ENCODE data around the gene ODR4. TPM values are rescaled to one million over a fixed set of nuclear protein-coding genes. Genes with fewer than 3 reads are reported as not detected.

ODR4 gene
- total RNA-seq, 1 experiment from 2014 or later = 14.5 TPM

DNA sequence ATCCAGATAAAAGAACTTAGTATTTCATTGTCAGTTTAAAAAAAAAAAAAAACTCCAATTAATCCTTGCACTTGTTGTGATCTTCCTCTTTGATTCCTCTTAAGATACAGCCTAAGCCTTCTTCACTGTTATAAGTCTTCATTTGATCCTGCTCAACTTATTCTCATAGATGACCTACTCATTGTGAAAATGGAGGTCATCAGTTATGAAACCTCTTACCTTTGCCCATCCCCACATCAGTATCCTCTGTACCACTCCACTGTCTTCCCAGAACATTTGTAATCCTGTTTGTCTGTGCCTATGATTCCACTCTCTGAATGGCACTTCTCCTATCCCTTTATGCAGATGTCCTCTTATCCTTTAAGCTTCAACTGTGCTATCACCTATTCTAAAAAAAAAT lies 28.0 kb downstream of the ODR4 start (continued):
- no peak for TF ChIP-seq ZNF317 (CRISPR knock-in tag; IDR thresholded peaks at IDR 0.05; ENCODE audit: borderline replicate concordance, low read depth)

DNA sequence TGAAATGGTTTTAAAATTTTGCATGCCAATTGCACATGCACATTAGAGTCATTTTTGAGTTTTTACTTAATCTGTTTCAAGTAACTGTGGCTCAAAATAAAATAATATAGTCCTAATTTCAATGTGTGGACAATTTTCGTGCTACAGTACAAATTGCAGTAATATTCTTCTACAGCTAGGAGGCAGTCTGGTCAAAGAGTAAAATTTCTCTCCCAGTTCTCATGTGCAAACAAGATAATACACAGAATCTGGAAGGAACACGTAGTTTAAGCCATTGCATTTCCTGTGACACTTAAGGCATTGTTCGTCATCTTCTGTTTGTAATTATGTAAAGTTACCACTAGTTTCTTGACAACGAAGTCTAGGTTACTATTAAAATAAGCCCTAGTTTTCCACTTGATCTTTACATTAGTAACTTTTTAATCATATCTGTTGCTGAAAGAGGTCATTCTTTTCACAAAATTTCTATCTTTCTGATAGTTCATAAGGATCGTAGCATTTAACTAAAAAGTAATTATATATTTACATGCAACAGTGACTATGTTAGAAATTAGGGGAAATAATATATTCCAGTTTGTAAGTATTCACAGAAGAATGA lies 28.9 kb downstream of the ODR4 start:
- Mint-ChIP-seq H3K4me1 (no peaks in the 10 kb centered on the region), H3K4me3 (no peak overlapping the region), H3K9me3 (no peaks in the 10 kb centered on the region), H3K36me3 (peaks cover 21% of the 10 kb centered on the region), H3K27ac (no peak overlapping the region), H3K27me3 (ENCODE audit: low read depth) (no peaks in the 10 kb centered on the region)
- CTCF ChIA-PET = interaction anchor here (0.6 to 1.4 kb wide), 15 partner anchors 9 to 511 kb away, joined by 3 to 8 read pairs (median 3); partner anchors contain the start of gene TPR
- POLR2A ChIA-PET = no interaction called here
- TF ChIP-seq, protein P1, sequence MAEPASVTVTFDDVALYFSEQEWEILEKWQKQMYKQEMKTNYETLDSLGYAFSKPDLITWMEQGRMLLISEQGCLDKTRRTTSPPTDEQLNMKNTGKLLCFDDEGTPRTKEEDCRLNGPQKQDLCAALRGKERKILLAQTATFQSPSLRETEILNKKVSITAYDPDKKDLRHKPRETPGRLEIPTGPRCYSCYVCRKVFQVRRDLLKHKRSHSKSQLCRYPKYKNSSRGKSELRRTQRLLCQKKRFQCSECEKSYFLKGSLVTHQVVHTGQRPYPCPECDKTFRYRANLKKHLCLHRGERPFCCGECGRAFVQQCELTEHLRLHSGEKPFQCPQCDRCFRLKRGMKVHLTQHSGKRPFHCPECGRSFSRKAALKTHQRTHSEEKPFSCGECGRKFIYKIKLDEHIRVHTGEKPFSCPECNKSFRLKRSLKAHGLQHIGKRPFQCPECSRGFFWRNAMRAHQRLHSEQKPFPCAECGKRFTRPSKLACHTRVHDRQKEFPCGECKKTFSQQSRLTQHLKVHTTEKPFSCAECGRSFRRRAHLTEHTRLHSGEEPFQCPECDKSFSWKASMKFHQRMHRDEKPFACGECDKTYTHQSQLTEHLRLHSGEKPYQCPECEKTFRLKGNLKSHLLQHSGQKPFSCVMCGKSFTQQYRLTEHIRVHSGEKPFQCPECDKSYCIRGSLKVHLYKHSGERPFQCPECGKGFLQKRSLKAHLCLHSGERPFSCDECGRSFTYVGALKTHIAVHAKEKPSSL (CRISPR knock-in tag; conservative IDR thresholded peaks at IDR 0.05) = no peak
- TF ChIP-seq, protein P2, sequence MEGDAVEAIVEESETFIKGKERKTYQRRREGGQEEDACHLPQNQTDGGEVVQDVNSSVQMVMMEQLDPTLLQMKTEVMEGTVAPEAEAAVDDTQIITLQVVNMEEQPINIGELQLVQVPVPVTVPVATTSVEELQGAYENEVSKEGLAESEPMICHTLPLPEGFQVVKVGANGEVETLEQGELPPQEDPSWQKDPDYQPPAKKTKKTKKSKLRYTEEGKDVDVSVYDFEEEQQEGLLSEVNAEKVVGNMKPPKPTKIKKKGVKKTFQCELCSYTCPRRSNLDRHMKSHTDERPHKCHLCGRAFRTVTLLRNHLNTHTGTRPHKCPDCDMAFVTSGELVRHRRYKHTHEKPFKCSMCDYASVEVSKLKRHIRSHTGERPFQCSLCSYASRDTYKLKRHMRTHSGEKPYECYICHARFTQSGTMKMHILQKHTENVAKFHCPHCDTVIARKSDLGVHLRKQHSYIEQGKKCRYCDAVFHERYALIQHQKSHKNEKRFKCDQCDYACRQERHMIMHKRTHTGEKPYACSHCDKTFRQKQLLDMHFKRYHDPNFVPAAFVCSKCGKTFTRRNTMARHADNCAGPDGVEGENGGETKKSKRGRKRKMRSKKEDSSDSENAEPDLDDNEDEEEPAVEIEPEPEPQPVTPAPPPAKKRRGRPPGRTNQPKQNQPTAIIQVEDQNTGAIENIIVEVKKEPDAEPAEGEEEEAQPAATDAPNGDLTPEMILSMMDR (IDR thresholded peaks at IDR 0.05) = peak; percentile 43
- no peak for TF ChIP-seq GABPB1 (CRISPR knock-in tag; IDR thresholded peaks at IDR 0.05)
- DNase-seq (ENCODE audit: low spot score) (no peak), ATAC-seq (no peak; the same call in 1 of the 2 replicates)

DNA sequence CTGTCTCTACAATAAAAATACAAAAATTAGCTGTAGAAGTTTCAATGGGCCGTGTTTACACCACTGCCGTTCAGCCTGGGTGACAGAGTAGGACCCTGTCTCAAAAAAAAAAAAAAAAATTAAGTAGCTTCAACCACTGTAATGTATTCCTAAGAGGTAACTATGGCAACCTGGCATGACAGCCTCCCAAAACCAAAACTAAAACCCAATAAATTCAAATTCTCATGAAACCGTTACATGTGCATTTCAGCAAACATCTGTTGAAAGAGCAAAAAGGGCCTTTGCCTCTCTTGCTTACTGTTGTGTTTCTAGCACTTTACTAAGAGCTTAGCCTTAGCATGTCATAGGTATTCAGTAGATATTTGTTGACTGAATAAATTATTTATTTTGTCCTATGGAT lies 33.5 kb downstream of the ODR4 start:
- TF ChIP-seq, protein P3, sequence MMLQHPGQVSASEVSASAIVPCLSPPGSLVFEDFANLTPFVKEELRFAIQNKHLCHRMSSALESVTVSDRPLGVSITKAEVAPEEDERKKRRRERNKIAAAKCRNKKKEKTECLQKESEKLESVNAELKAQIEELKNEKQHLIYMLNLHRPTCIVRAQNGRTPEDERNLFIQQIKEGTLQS (CRISPR knock-in tag; conservative IDR thresholded peaks at IDR 0.05) = no peak
- CTCF ChIA-PET = no interaction called here
- H3K4me3 Mint-ChIP-seq = no peak overlapping the region
- no peaks in the 10 kb centered on the region for H3K27me3 Mint-ChIP-seq (ENCODE audit: low read depth)
- no peak overlapping the region for H3K27ac Mint-ChIP-seq
- H3K9me3 Mint-ChIP-seq = no peaks in the 10 kb centered on the region
- POLR2A ChIA-PET = interaction anchor here (1.7 kb wide), 1 partner anchor 34 kb away, joined by 8 read pairs; the partner anchor contains the start of genes ODR4 and TPR
- peaks cover 23% of the 10 kb centered on the region for H3K36me3 Mint-ChIP-seq
- DNase-seq (ENCODE audit: low spot score) = no peak
- no peaks in the 10 kb centered on the region for H3K4me1 Mint-ChIP-seq
- no peak for ATAC-seq

DNA sequence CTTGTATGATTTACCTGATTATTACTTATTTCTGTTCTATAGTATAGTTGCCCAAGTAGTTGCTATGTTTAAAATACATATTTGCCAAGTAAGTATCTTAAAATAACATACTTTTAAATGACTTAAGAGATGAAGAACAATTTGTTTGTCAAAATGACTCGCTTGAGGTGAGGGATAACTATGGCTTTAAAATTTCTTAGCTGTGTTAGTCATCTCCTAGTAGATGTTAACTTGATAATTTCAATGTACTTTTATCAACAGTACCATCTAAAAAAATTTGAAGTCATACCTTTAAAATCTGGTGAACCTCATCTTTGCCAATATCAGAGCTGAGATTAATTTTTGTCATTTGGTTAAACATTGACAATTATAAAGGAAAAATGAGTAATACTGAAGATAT lies 37.7 kb downstream of the ODR4 start:
- no peaks in the 10 kb centered on the region for H3K4me1 Mint-ChIP-seq
- DNase-seq (ENCODE audit: low spot score) (no peak), ATAC-seq (no peak)
- no peaks in the 10 kb centered on the region for H3K9me3 Mint-ChIP-seq
- no peaks in the 10 kb centered on the region for H3K27me3 Mint-ChIP-seq (ENCODE audit: low read depth)
- no peak overlapping the region for H3K27ac Mint-ChIP-seq
- no peak overlapping the region for H3K4me3 Mint-ChIP-seq
- CTCF ChIA-PET = interaction anchor here (1.2 kb wide), 1 partner anchor 9 kb away, joined by 3 read pairs; no protein-coding TSS in a partner anchor
- H3K36me3 Mint-ChIP-seq = peaks cover 13% of the 10 kb centered on the region
- POLR2A ChIA-PET = no interaction called here
- TF ChIP-seq, protein P1 (CRISPR knock-in tag; conservative IDR thresholded peaks at IDR 0.05) = no peak
- TF ChIP-seq, protein P4, sequence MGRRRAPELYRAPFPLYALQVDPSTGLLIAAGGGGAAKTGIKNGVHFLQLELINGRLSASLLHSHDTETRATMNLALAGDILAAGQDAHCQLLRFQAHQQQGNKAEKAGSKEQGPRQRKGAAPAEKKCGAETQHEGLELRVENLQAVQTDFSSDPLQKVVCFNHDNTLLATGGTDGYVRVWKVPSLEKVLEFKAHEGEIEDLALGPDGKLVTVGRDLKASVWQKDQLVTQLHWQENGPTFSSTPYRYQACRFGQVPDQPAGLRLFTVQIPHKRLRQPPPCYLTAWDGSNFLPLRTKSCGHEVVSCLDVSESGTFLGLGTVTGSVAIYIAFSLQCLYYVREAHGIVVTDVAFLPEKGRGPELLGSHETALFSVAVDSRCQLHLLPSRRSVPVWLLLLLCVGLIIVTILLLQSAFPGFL (CRISPR knock-in tag; IDR thresholded peaks at IDR 0.05; ENCODE audit: borderline replicate concordance) = no peak
- TF ChIP-seq ESRRA (CRISPR knock-in tag; IDR thresholded peaks at IDR 0.05; ENCODE audit: borderline replicate concordance) (no peak), ZNF416 (CRISPR knock-in tag; IDR thresholded peaks at IDR 0.05) (no peak), IRF2 (CRISPR knock-in tag; IDR thresholded peaks at IDR 0.05; ENCODE audit: borderline replicate concordance, low read depth) (no peak), TCF7 (CRISPR knock-in tag; IDR thresholded peaks at IDR 0.05; ENCODE audit: low read depth) (no peak), NR2C2 (CRISPR knock-in tag; IDR thresholded peaks at IDR 0.05) (no peak), ZBTB21 (CRISPR knock-in tag; IDR thresholded peaks at IDR 0.05; ENCODE audit: borderline replicate concordance) (no peak)
- TF ChIP-seq, protein P5, sequence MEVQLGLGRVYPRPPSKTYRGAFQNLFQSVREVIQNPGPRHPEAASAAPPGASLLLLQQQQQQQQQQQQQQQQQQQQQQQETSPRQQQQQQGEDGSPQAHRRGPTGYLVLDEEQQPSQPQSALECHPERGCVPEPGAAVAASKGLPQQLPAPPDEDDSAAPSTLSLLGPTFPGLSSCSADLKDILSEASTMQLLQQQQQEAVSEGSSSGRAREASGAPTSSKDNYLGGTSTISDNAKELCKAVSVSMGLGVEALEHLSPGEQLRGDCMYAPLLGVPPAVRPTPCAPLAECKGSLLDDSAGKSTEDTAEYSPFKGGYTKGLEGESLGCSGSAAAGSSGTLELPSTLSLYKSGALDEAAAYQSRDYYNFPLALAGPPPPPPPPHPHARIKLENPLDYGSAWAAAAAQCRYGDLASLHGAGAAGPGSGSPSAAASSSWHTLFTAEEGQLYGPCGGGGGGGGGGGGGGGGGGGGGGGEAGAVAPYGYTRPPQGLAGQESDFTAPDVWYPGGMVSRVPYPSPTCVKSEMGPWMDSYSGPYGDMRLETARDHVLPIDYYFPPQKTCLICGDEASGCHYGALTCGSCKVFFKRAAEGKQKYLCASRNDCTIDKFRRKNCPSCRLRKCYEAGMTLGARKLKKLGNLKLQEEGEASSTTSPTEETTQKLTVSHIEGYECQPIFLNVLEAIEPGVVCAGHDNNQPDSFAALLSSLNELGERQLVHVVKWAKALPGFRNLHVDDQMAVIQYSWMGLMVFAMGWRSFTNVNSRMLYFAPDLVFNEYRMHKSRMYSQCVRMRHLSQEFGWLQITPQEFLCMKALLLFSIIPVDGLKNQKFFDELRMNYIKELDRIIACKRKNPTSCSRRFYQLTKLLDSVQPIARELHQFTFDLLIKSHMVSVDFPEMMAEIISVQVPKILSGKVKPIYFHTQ (CRISPR knock-in tag; IDR thresholded peaks at IDR 0.05) = no peak
- TF ChIP-seq, protein P6, sequence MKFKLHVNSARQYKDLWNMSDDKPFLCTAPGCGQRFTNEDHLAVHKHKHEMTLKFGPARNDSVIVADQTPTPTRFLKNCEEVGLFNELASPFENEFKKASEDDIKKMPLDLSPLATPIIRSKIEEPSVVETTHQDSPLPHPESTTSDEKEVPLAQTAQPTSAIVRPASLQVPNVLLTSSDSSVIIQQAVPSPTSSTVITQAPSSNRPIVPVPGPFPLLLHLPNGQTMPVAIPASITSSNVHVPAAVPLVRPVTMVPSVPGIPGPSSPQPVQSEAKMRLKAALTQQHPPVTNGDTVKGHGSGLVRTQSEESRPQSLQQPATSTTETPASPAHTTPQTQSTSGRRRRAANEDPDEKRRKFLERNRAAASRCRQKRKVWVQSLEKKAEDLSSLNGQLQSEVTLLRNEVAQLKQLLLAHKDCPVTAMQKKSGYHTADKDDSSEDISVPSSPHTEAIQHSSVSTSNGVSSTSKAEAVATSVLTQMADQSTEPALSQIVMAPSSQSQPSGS (CRISPR knock-in tag; IDR thresholded peaks at IDR 0.05; ENCODE audit: borderline replicate concordance, low read depth) = no peak
- TF ChIP-seq, protein P7, sequence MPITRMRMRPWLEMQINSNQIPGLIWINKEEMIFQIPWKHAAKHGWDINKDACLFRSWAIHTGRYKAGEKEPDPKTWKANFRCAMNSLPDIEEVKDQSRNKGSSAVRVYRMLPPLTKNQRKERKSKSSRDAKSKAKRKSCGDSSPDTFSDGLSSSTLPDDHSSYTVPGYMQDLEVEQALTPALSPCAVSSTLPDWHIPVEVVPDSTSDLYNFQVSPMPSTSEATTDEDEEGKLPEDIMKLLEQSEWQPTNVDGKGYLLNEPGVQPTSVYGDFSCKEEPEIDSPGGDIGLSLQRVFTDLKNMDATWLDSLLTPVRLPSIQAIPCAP (CRISPR knock-in tag; IDR thresholded peaks at IDR 0.05) = no peak
